GM19328 (cell line): ENCODE results near the gene STIM1.

ENCODE experiments used
- ATAC-seq: cut with Tn5 transposase; IDR thresholded peaks from one replicate; pipeline ENCODE4 v1.9.1; 2021; ENCODE audit warnings: mild to moderate bottlenecking, moderate library complexity; ENCODE audit not compliant: unreplicated experiment

Gene STIM1

GRCh38 chr11:3830088-3830487 is 25.4 kb upstream of the STIM1 start:
- no peak for ATAC-seq

- ATAC-seq, result no peak
These were observed 24.7 kb upstream of the STIM1 start for GRCh38 chr11:3830730-3831129.

- no peak for ATAC-seq
These were observed 23.9 kb upstream of the STIM1 start for GRCh38 chr11:3831378-3832239.

DNA sequence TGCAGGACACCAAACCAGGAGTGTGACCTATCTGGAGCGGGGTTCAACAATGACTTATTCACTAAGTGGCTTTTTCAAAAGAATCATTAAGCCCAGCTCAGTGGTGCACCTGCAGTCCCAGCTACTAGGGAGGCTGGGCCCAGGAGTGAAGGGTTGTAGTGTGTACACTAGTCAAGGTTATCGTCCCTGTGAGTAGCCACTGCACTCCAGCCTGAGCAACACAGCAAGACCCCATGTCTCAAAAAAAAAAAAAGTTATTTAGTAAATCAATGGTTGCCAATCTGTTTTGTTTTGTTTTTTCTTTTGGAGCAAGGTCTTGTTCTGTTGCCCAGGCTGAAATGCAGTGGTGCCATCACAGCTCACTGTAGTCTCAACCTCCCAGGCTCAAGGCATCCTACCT is 22.6 kb upstream of the STIM1 start:
- no peak for ATAC-seq

- ATAC-seq, result no peak
These were observed 22.0 kb upstream of the STIM1 start for GRCh38 chr11:3833449-3833848.

DNA sequence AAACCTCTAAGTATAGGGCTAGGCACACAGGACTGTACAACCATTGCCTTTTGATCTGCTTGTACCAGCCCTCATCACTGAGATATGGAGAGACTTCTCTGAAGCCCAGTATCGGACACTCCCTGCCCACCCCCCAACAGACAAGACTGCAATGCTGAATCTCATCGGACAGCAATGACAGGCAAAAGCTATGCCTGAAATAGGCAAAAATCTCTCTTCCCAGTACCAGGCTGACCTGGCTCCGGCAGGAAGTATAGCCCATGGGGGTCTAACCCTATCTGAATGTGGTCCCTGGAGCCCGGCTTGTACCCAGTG is 21.2 kb upstream of the STIM1 start:
- ATAC-seq, result no peak

- no peak for ATAC-seq
These were observed 20.6 kb upstream of the STIM1 start for GRCh38 chr11:3834664-3835461.

- ATAC-seq, result no peak
These were observed 19.7 kb upstream of the STIM1 start for GRCh38 chr11:3835751-3836150.

- ATAC-seq, result no peak
These were observed 18.6 kb upstream of the STIM1 start for GRCh38 chr11:3836903-3837302.

GRCh38 chr11:3837793-3838192 is 17.7 kb upstream of the STIM1 start:
- ATAC-seq, result no peak

DNA sequence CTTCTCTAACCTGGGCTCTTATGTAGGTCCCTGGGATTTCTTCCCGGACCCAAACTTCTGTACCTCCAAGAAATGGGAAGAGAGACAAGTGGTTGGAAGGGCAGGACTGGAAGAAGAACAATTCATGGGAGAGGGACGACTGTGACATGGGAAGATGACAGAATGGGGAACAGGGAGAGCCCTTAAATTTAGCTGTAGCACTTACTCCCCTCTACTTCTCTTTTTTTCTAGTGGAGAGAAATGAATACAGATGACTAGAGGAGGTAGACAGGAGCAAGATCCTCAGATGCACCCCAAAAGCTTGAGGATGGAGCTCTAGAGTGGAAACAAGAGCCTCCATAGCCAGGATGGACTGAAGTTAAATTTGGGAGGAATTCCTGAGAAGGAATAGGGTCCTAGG is 17.0 kb upstream of the STIM1 start:
- ATAC-seq, result no peak

DNA sequence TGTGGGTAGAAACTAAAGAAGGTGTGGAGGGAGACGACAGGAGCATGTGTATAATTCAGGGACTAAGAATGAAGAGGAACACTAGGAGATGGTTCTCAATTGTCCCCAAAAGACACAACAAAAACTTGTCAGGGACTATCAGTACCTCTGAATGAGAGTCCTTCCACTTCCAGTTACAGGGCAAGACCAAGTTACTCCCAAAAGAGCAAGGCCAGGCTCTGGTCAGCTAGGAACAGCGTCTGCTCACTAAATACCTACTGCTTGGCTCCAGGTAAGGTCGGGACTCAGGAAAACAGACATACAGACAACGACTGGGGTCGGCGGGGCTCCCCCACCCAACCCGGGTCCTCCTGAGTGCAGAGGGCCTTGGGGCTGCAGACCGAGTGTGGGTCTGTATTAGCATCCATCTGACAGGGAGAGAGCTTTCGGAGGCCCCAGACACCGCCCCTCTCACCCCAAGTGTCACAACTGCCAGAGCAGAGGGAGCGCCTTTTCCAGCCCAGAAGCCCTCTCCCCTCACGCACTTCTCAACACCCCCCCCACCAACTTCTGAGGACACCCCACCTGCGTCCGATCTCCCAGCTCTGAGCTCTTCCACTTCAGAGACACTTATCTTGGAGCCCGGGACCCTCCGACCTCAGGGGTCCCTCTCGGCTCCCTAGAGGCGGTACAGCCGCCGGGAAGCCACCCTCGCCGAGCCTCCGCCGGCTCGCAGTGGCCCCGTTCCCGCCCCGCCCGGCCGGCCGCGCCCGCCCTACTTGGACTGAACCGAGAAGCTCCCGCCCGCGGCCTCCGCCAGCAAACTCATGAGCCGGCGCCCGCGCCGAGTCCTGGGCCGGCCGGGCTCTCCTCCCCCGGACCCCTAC is 15.2 kb upstream of the STIM1 start:
- ATAC-seq, result peak; percentile 14

GRCh38 chr11:3840870-3841425 is 14.5 kb upstream of the STIM1 start, which contains the start of gene RHOG:
Gene RHOG, minus strand, starts transcription at chr11:3840959. Its CDS starts 12,821 bp downstream, at chr11:3828138.
- peak; percentile 35 for ATAC-seq

- ATAC-seq, result peak; percentile 47
These were observed 13.8 kb upstream of the STIM1 start for GRCh38 chr11:3841426-3842350.

GRCh38 chr11:3843326-3843725 is 12.1 kb upstream of the STIM1 start:
- ATAC-seq, result no peak

- no peak for ATAC-seq
These were observed 10.2 kb upstream of the STIM1 start for GRCh38 chr11:3845246-3845645.

DNA sequence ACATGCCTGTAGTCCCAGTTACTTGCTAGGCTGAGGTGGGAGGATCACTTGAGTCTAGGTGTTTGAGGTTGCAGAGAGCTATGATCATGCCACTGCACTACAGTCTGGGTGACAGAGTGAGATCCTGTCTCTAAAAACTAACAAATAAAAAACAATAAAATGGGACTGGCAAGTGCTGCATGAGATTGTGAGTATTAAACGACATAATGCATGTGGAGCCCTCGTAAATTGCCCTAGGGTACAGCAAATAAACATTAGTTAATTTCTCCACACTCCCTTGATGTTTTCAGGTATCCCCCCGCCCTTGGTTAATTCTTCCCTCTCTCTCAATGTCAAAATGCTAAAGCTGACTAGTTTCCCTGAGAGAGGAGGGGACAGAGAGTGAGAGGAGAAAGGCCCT is 9.8 kb upstream of the STIM1 start:
- no peak for ATAC-seq

DNA sequence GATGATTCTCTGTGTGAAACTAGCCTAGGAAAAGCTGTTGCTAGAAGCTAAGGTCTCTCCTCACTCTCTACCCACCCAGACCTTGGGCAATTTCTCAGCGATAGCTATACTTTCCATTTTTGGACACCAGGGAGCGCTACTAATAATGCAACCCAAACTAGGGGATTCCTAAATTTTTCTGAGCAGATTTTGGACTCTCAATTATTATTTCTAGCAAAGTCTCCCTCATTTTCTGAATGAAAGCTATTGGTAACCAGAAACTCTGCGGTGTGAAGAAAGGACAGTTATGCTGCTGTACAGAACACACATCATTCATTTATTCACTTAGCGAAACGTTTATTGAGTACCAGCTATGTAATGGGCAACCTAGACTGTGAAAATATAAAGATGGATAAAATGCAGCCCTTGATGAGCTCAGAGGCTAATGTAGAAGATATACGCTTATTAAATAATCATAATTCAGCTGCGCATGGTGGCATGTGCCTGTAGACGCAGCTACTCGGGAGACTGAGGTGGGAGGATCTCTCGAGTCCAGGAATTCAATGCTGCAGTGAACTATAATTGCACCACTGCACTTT is 6.1 kb upstream of the STIM1 start:
- ATAC-seq, result no peak

DNA sequence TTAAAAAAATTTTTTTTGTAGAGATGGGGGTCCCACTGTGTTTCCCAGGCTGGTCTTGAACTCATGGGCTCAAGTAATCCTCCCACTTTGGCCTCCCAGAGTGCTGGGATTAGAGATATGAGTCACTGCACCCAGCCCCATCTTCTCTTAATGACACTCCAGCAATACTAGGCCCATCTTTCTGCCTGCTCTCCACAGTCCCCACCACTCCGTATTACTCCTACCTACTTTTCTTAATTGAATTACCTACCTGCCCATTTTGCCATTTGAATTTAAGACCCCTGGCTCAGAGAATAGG is 2.0 kb upstream of the STIM1 start:
- no peak for ATAC-seq
